ENCODE data around the gene HYAL2.

- TF ChIP-seq CTCF (IDR thresholded peaks at IDR 0.05; ENCODE audit: insufficient read depth, low read length, poor library complexity, severe bottlenecking) (no peak), EZH2phosphoT487 (conservative IDR thresholded peaks at IDR 0.05; ENCODE audit: low read length) (no peak)
These were observed 2.6 kb upstream of the HYAL2 start for GRCh38 chr3:50325113-50325480.
